ENCODE results near the gene MEGF8.

DNA sequence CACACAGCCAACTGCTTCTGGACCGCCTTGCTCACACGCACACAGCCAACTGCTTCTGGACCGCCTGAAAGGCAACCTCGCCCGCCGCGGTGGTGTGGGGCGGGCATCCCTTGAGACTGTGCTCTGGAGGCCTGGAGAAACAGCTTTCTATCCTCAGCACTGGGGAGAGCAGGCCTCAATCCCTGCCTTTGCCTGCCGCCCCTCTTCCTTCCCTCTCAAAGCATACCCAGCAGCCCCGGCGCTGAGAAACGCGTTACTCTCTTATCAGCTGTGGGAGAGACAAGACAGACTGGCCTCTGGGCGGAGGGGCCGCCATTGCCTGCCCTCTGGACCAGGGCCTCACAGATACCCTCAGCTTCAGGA, 98.9 kb downstream of the MEGF8 start:
- TF ChIP-seq POLR2AphosphoS5 (IDR thresholded peaks at IDR 0.05) (no peak), POLR2A (IDR thresholded peaks at IDR 0.05) (no peak)
- TF ChIP-seq, protein P1, sequence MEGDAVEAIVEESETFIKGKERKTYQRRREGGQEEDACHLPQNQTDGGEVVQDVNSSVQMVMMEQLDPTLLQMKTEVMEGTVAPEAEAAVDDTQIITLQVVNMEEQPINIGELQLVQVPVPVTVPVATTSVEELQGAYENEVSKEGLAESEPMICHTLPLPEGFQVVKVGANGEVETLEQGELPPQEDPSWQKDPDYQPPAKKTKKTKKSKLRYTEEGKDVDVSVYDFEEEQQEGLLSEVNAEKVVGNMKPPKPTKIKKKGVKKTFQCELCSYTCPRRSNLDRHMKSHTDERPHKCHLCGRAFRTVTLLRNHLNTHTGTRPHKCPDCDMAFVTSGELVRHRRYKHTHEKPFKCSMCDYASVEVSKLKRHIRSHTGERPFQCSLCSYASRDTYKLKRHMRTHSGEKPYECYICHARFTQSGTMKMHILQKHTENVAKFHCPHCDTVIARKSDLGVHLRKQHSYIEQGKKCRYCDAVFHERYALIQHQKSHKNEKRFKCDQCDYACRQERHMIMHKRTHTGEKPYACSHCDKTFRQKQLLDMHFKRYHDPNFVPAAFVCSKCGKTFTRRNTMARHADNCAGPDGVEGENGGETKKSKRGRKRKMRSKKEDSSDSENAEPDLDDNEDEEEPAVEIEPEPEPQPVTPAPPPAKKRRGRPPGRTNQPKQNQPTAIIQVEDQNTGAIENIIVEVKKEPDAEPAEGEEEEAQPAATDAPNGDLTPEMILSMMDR (IDR thresholded peaks at IDR 0.05): no peak

Data from breast epithelium (tissue), 3 donors.